PFSK-1 (cell line): Measurements from ENCODE around the gene DPF3.

ENCODE experiments used
- FOXP2 ChIP-seq: optimal IDR thresholded peaks from 2 replicates; pipeline ENCODE3; 2011; ENCODE audit warnings: borderline replicate concordance, control low read depth, inconsistent platforms; ENCODE audit not compliant: insufficient read depth; ENCODE audit errors: extremely low read length, extremely low read depth
- POLR2AphosphoS5 ChIP-seq: IDR thresholded peaks from 2 replicates; pipeline ENCODE4 v1.6.1; 2012; ENCODE audit warnings: low read depth, mild to moderate bottlenecking, control low read depth, low read length, moderate library complexity
- REST ChIP-seq, 2 experiments: IDR thresholded peaks; 2 replicates each; pipeline versions ENCODE4 v1.6.1 to v1.8.0; 2011 to 2012; ENCODE audit warnings: low read depth in 2 of 2, low read length in 2 of 2, control low read depth in 1 of 2, inconsistent platforms in 1 of 2, mild to moderate bottlenecking in 1 of 2, moderate library complexity in 1 of 2; ENCODE audit not compliant: insufficient read depth in 1 of 2
- SIN3A ChIP-seq: IDR thresholded peaks from 2 replicates; pipeline ENCODE4 v1.6.1; 2012; ENCODE audit warnings: mild to moderate bottlenecking, low read length, moderate library complexity, borderline replicate concordance; ENCODE audit not compliant: insufficient read depth
- TAF1 ChIP-seq: IDR thresholded peaks from 2 replicates; pipeline ENCODE4 v1.6.1; 2012; ENCODE audit warnings: low read length, control low read depth, borderline replicate concordance; ENCODE audit not compliant: insufficient read depth

Gene DPF3

DNA sequence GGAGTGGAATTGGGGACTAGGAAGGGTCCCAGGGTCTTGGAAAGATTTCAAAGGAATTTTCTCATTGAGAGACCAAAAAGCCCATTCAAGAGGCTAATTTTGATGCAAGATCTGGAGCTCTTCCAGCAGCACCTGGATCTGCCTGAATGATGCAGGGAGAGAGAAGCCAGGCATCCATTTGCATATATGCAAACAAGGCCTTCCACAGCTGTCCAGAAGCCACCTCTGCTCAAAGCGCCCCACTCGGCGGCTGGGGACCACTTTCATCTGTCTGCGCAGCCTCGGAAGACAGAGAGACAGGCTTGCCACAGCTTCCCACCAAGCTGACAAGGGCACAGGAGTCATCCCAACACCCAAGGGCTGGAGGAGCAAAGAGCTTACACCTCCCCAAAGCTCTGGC, 295.6 kb downstream of the DPF3 start:
- TF ChIP-seq FOXP2 (no peak), SIN3A (no peak), POLR2AphosphoS5 (no peak), REST (IDR thresholded peaks at IDR 0.05; ENCODE audit: insufficient read depth in 1 of 2, low read depth in 2 of 2, low read length in 2 of 2) (no peak), TAF1 (no peak)

GRCh38 chr14:72597252-72598233, 296.4 kb downstream of the DPF3 start:
- TF ChIP-seq FOXP2 (no peak), TAF1 (no peak), POLR2AphosphoS5 (no peak), REST (IDR thresholded peaks at IDR 0.05; ENCODE audit: insufficient read depth in 1 of 2, low read depth in 2 of 2, low read length in 2 of 2) (no peak), SIN3A (no peak)

GRCh38 chr14:72595152-72595862, 298.6 kb downstream of the DPF3 start:
- TF ChIP-seq REST (IDR thresholded peaks at IDR 0.05; ENCODE audit: insufficient read depth in 1 of 2, low read depth in 2 of 2, low read length in 2 of 2), result no peak
- TF ChIP-seq POLR2AphosphoS5, result no peak
- TF ChIP-seq FOXP2, result no peak
- no peak for TF ChIP-seq TAF1
- TF ChIP-seq SIN3A, result no peak

DNA sequence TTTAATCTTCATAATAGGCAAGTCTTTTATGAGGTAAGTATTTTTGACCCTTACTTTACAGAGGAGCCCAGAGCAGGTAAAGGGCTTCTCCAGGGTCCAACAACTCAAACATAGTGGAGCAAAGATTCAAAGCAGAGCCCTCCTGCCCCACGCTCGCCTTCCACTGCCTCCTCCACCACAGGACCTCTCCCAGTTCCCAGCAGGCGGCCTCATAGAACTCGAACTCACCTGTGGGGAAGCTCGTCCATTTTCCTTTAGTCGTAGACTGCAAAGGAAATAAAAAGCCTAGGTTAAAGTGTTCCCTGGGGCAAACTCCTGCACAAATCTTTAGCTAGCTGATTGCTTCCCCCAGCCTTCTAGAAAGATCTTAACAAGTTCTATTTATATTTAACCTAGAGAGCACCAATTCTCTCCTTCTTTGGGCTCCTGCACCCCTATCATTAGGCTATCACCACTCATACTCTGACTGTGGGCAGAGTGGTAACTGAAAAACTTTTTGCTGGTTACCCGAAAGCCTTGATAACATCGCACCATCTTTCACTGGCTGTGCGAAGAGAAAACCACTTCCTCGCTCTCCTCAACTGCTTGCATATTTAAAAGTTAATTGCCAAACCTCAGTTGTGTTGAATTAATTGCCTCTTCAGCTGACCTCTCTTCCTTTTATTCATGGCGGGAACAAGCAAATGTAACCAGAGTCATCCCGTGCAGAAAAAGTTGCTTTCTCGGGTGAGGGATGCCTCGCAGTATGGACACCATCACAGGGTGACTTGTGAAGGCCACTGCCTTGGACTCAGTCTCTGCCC, 299.6 kb downstream of the DPF3 start:
- TF ChIP-seq FOXP2 (no peak), POLR2AphosphoS5 (no peak), SIN3A (no peak), TAF1 (no peak), REST (IDR thresholded peaks at IDR 0.05; ENCODE audit: insufficient read depth in 1 of 2, low read depth in 2 of 2, low read length in 2 of 2) (no peak)
